Measurements from ENCODE around the gene CD79A. TPM values are rescaled to one million over a fixed set of nuclear protein-coding genes. Genes with fewer than 3 reads are reported as not detected.

The CD79A gene
- total RNA-seq, 2 experiments from 2014 or later, result 3.7 to 3.8 TPM

DNA sequence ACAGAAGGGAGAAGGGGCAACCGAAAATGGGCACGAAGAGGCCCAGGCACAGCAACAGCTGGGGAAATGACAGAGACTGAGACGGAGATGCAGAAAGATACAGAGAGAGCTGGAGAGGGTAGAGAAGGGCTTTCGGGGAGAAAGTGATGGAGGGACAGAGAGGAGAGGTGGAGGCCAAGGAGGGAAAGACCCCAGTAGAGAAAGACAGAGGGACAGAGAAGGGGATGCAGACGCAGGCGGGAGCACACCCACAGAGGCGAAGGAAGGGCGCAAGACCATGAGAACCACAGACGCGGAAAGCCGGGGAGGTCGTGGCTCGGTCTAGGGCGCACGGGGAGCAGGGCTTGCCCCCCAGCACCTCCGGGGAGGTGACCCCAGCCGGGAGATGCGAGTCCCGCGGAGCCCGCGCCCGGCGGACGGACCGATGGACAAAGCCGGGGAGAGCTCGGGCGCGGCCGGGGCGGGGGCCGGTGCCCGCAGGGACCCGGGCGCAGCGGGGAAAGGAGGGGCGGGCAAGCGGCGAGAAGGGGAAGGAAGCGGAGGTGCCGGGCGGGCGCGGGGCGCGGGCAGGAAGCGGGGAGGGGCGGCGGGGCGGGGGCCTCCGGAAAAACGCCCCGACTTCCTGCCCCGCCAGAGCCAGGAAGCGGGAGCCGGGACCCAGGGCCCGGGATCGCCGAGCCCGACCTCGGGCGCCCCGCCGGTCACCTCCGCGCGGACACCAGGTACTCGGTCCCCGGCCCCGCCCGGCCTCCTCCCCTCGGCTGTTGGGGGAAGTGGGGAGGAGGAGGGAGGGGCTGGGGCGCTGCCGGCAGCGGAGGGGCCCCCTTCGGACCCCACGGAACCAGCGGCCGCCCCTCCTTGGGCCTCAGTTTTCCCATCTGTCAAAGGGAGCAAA lies 5.7 kb downstream of the CD79A start, which contains the start of gene ARHGEF1:
TSS of gene ARHGEF1 (plus strand) at position 617 of the 895 bp plus-strand sequence. CDS start 4,899 bp downstream, outside the sequence.
- CTCF ChIA-PET, result interaction anchor here (1.0 to 8.6 kb wide), 3 partner anchors 9 to 23 kb away, joined by 6 to 59 read pairs (median 7); partner anchors contain the start of gene RPS19
- Histone ChIP-seq H3K4me3 (ENCODE audit: low read length) (peak within 1 kb of the TSS; percentile 94), H3K27me3 (ENCODE audit: control insufficient read depth in 1 of 2, insufficient read depth in 2 of 2, low read length in 2 of 2) (no peaks in the 10 kb centered on the region), H3K9me3 (ENCODE audit: control insufficient read depth in 1 of 2, insufficient read depth in 1 of 2, low read length in 2 of 2) (no peaks in the 10 kb centered on the region), H3K27ac (ENCODE audit: low read depth in 1 of 2, low read length in 2 of 2) (peak within 1 kb of the TSS; percentile 69 to 96), H3K36me3 (ENCODE audit: insufficient read depth, low read length) (peaks cover 15% of the 10 kb centered on the region), H3K4me1 (ENCODE audit: insufficient read depth, low read length) (peaks cover 85% of the 10 kb centered on the region)
- intact Hi-C loops (cut with DNase I, micrococcal nuclease), result loop anchor here in 1 of 2 experiments (1.0 to 10.0 kb wide), 2 partner anchors 8 to 328 kb away; no protein-coding TSS in a partner anchor
- ATAC-seq (ENCODE audit: poor library complexity) (peak; percentile 5), DNase-seq (peak in 13 of 14 experiments; percentile 50 to 81 (median 71))
- no peaks in the 10 kb centered on the region for H3K9me3 Mint-ChIP-seq
- POLR2A ChIA-PET, result interaction anchor here (0.6 to 12.4 kb wide), 7 partner anchors 10 to 63 kb away, joined by 3 to 465 read pairs (median 9); partner anchors contain the start of genes CD79A, ERFL and RPS19
- H3K27ac Mint-ChIP-seq, result peak within 1 kb of the TSS; percentile 98
- peaks cover 53% of the 10 kb centered on the region for H3K36me3 Mint-ChIP-seq (ENCODE audit: low read depth)
- H3K27me3 Mint-ChIP-seq, result no peaks in the 10 kb centered on the region
- TF ChIP-seq, protein P1, sequence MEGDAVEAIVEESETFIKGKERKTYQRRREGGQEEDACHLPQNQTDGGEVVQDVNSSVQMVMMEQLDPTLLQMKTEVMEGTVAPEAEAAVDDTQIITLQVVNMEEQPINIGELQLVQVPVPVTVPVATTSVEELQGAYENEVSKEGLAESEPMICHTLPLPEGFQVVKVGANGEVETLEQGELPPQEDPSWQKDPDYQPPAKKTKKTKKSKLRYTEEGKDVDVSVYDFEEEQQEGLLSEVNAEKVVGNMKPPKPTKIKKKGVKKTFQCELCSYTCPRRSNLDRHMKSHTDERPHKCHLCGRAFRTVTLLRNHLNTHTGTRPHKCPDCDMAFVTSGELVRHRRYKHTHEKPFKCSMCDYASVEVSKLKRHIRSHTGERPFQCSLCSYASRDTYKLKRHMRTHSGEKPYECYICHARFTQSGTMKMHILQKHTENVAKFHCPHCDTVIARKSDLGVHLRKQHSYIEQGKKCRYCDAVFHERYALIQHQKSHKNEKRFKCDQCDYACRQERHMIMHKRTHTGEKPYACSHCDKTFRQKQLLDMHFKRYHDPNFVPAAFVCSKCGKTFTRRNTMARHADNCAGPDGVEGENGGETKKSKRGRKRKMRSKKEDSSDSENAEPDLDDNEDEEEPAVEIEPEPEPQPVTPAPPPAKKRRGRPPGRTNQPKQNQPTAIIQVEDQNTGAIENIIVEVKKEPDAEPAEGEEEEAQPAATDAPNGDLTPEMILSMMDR (IDR thresholded peaks at IDR 0.05), result no peak
- H3K4me1 Mint-ChIP-seq (ENCODE audit: low read depth), result peaks cover 78% of the 10 kb centered on the region
- H3K4me3 Mint-ChIP-seq, result peak within 1 kb of the TSS; percentile 97

DNA sequence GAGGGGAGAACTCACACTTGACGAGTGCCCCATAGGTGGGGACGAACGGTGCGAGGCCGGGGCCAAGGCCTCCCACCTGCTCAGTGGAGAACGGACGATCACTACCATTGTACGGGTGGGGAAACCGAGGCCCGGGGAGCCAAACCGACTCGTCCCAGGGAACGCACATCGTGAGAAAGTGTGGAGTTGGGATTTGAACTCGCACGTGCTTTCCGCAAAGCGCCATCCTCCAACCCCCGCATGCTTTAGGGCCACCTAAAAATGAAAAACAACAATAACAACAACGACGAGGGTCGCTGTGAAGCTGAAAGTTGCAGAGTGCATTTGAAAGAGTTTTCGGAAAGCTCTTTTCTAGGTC lies 6.4 kb downstream of the CD79A start:
- Histone ChIP-seq H3K4me1 (ENCODE audit: insufficient read depth, low read length) (peaks cover 85% of the 10 kb centered on the region), H3K36me3 (ENCODE audit: insufficient read depth, low read length) (peaks cover 21% of the 10 kb centered on the region), H3K27ac (ENCODE audit: low read depth in 1 of 2, low read length in 2 of 2) (peak overlapping the region; percentile 69 to 96), H3K9me3 (ENCODE audit: control insufficient read depth in 1 of 2, insufficient read depth in 1 of 2, low read length in 2 of 2) (no peaks in the 10 kb centered on the region), H3K27me3 (ENCODE audit: control insufficient read depth in 1 of 2, insufficient read depth in 2 of 2, low read length in 2 of 2) (no peaks in the 10 kb centered on the region), H3K4me3 (ENCODE audit: low read length) (peak overlapping the region; percentile 94)
- intact Hi-C loops (cut with DNase I, micrococcal nuclease), result loop anchor here in 1 of 2 experiments (1.0 to 10.0 kb wide), 2 partner anchors 8 to 329 kb away; no protein-coding TSS in a partner anchor
- Mint-ChIP-seq H3K4me1 (ENCODE audit: low read depth) (peaks cover 78% of the 10 kb centered on the region), H3K27me3 (no peaks in the 10 kb centered on the region), H3K4me3 (peak overlapping the region; percentile 90), H3K27ac (peak overlapping the region; percentile 98), H3K9me3 (no peaks in the 10 kb centered on the region), H3K36me3 (ENCODE audit: low read depth) (peaks cover 59% of the 10 kb centered on the region)
- ChIA-PET CTCF (interaction anchor here (1.0 to 8.6 kb wide), 2 partner anchors 10 to 23 kb away, joined by 6 to 59 read pairs; partner anchors contain the start of gene RPS19), POLR2A (interaction anchor here (0.7 to 12.4 kb wide), 7 partner anchors 10 to 62 kb away, joined by 3 to 465 read pairs (median 9); partner anchors contain the start of genes CD79A, ERFL and RPS19)
- TF ChIP-seq, protein P1 (IDR thresholded peaks at IDR 0.05), result no peak
- ATAC-seq (ENCODE audit: poor library complexity), result no peak
- peak in 1 of 14 experiments; percentile 34 for DNase-seq

All from CD4-positive, alpha-beta T cell (primary cell).